H1 (cell line): ENCODE results near the gene MTR. TPM values are rescaled to one million over a fixed set of nuclear protein-coding genes. Genes with fewer than 3 reads are reported as not detected.

Experiments
- CBX8 ChIP-seq: fragments of 300-800, 300-1000 bp; sonication (generic); IDR thresholded peaks from 2 replicates; pipeline ENCODE4 v1.7.1; 2016; ENCODE audit warnings: low read depth, low read length, borderline replicate concordance
- polyA plus RNA-seq, 7 experiments: library from polyadenylated mRNA; depleted of rRNA in 3 of 7; stranded (reverse) in 5 of 7; unstranded in 2 of 7; fragments of >200 nt in 5 of 7; fragments of 200-250 nt in 2 of 7; gene quantifications; 1 replicate in 5 of 7; 2 replicates in 1 of 7; 4 replicates in 1 of 7; pipeline versions ENCODE4 v1.2.1 to v1.2.3, GENCODE V29; 2011 to 2013; ENCODE audit warnings: missing spikeins in 2 of 7, mixed read lengths in 2 of 7
- total RNA-seq: library from RNA; stranded (reverse); fragmentation: NEBNext Ultra II Directional; extraction: Animal tissue kit (Norgen Biotek cat#: 25700); gene quantifications from 2 replicates; pipeline ENCODE4 v1.2.1, GENCODE V29; 2021

Gene MTR
- total and polyA plus RNA-seq, 2 of the 8 experiments (the other 6 are each of a cell fraction or from before 2014, with no cell fraction given): 4.8 to 27.4 TPM

- TF ChIP-seq CBX8: no peak
These were observed 65.0 kb downstream of the MTR start (continued) for GRCh38 chr1:236860101-236860500.
